ENCODE measurements around the gene ENTPD6.

GRCh38 chr20:25270829-25271251 is 75.3 kb downstream of the ENTPD6 start:
- no peak for TF ChIP-seq CTCF (IDR thresholded peaks at IDR 0.05; ENCODE audit: low read depth, low read length, poor library complexity, severe bottlenecking)
- TF ChIP-seq EZH2phosphoT487 (IDR thresholded peaks at IDR 0.05; ENCODE audit: borderline replicate concordance, low read length): no peak

Data from DOHH2 (cell line).